ENCODE results near the gene COL4A2.

Gene COL4A2

GRCh38 chr13:110518226-110518525 is 211.1 kb downstream of the COL4A2 start:
- no peaks in the 10 kb centered on the region for H3K9me3 ChIP-seq (ENCODE audit: control insufficient read depth, insufficient read depth, low read depth, low read length)
- CTCF ChIA-PET = no interaction called here

GRCh38 chr13:110518571-110518970 is 211.5 kb downstream of the COL4A2 start:
- CTCF ChIA-PET = no interaction called here
- no peak overlapping the region for H3K27ac ChIP-seq (ENCODE audit: extremely low read depth, low read depth, low read length)
- TF ChIP-seq ZNF302 (tag by site-specific recombination; IDR thresholded peaks at IDR 0.05; ENCODE audit: low read depth) (no peak), ZSCAN23 (tag by site-specific recombination; IDR thresholded peaks at IDR 0.05) (no peak), ZNF169 (tag by site-specific recombination; IDR thresholded peaks at IDR 0.05) (no peak), PRDM6 (tag by site-specific recombination; IDR thresholded peaks at IDR 0.05) (no peak)
- no peaks in the 10 kb centered on the region for H3K36me3 ChIP-seq (ENCODE audit: control insufficient read depth in 2 of 2, insufficient read depth in 1 of 2, low read length in 2 of 2)
- H3K9me3 ChIP-seq (ENCODE audit: control insufficient read depth, insufficient read depth, low read depth, low read length) = no peaks in the 10 kb centered on the region
- no peaks in the 10 kb centered on the region for H3K4me1 ChIP-seq (ENCODE audit: control insufficient read depth, insufficient read depth, low read length)
- no peak overlapping the region for H3K4me3 ChIP-seq (ENCODE audit: low read depth, low read length)
- POLR2A ChIA-PET = no interaction called here

More at GRCh38 chr13:110518226-110518525, 211.1 kb downstream of the COL4A2 start:
- H3K27ac ChIP-seq (ENCODE audit: extremely low read depth, low read depth, low read length) = no peak overlapping the region
- POLR2A ChIA-PET = no interaction called here
- H3K4me1 ChIP-seq (ENCODE audit: control insufficient read depth, insufficient read depth, low read length) = no peaks in the 10 kb centered on the region
- H3K4me3 ChIP-seq (ENCODE audit: low read depth, low read length) = no peak overlapping the region
- H3K36me3 ChIP-seq (ENCODE audit: control insufficient read depth in 2 of 2, insufficient read depth in 1 of 2, low read length in 2 of 2) = no peaks in the 10 kb centered on the region; a peak in 1 of 3 replicates
- no peak for TF ChIP-seq ZNF658 (tag by site-specific recombination; IDR thresholded peaks at IDR 0.05)
- TF ChIP-seq SP3 (tag by site-specific recombination; IDR thresholded peaks at IDR 0.05) = no peak
- no peak for TF ChIP-seq ZNF830 (tag by site-specific recombination; IDR thresholded peaks at IDR 0.05; ENCODE audit: low read depth)
- TF ChIP-seq ZNF76 (tag by site-specific recombination; IDR thresholded peaks at IDR 0.05; ENCODE audit: borderline replicate concordance, low read depth) = no peak
- TF ChIP-seq ZNF433 (tag by site-specific recombination; IDR thresholded peaks at IDR 0.05; ENCODE audit: low read depth) = no peak
- no peak for TF ChIP-seq ZBTB20 (tag by site-specific recombination; IDR thresholded peaks at IDR 0.05)
- no peak for TF ChIP-seq KLF17 (tag by site-specific recombination; IDR thresholded peaks at IDR 0.05)
- TF ChIP-seq GLIS1 (tag by site-specific recombination; IDR thresholded peaks at IDR 0.05) = no peak

- Histone ChIP-seq H3K9me3 (ENCODE audit: control insufficient read depth, insufficient read depth, low read depth, low read length) (no peaks in the 10 kb centered on the region), H3K4me3 (ENCODE audit: low read depth, low read length) (no peak overlapping the region), H3K4me1 (ENCODE audit: control insufficient read depth, insufficient read depth, low read length) (no peaks in the 10 kb centered on the region), H3K27ac (ENCODE audit: extremely low read depth, low read depth, low read length) (no peak overlapping the region), H3K36me3 (ENCODE audit: control insufficient read depth in 2 of 2, insufficient read depth in 1 of 2, low read length in 2 of 2) (no peaks in the 10 kb centered on the region)
- CTCF ChIA-PET = no interaction called here
- POLR2A ChIA-PET = no interaction called here
- no peak for TF ChIP-seq GLI2 (tag by site-specific recombination; IDR thresholded peaks at IDR 0.05; ENCODE audit: borderline replicate concordance, low read depth)
- TF ChIP-seq ZSCAN5A (tag by site-specific recombination; IDR thresholded peaks at IDR 0.05) = no peak
- TF ChIP-seq CTCF (tag by site-specific recombination; IDR thresholded peaks at IDR 0.05) = no peak
- no peak for TF ChIP-seq ZNF513 (tag by site-specific recombination; IDR thresholded peaks at IDR 0.05)
- no peak for TF ChIP-seq SCRT1 (tag by site-specific recombination; IDR thresholded peaks at IDR 0.05; ENCODE audit: borderline replicate concordance)
- TF ChIP-seq ZNF624 (tag by site-specific recombination; IDR thresholded peaks at IDR 0.05) = no peak
- no peak for TF ChIP-seq ZFP3 (tag by site-specific recombination; IDR thresholded peaks at IDR 0.05; ENCODE audit: low read depth)
- TF ChIP-seq WT1 (tag by site-specific recombination; IDR thresholded peaks at IDR 0.05) = no peak
- TF ChIP-seq ATF2 (tag by site-specific recombination; IDR thresholded peaks at IDR 0.05; ENCODE audit: low read depth) = no peak
- no peak for TF ChIP-seq SCRT2 (tag by site-specific recombination; IDR thresholded peaks at IDR 0.05)
- TF ChIP-seq ZNF776 (tag by site-specific recombination; IDR thresholded peaks at IDR 0.05; ENCODE audit: borderline replicate concordance) = no peak
Measured at GRCh38 chr13:110519046-110519445, 212.0 kb downstream of the COL4A2 start.
